Measurements from ENCODE around the gene RHBDL1.

DNA sequence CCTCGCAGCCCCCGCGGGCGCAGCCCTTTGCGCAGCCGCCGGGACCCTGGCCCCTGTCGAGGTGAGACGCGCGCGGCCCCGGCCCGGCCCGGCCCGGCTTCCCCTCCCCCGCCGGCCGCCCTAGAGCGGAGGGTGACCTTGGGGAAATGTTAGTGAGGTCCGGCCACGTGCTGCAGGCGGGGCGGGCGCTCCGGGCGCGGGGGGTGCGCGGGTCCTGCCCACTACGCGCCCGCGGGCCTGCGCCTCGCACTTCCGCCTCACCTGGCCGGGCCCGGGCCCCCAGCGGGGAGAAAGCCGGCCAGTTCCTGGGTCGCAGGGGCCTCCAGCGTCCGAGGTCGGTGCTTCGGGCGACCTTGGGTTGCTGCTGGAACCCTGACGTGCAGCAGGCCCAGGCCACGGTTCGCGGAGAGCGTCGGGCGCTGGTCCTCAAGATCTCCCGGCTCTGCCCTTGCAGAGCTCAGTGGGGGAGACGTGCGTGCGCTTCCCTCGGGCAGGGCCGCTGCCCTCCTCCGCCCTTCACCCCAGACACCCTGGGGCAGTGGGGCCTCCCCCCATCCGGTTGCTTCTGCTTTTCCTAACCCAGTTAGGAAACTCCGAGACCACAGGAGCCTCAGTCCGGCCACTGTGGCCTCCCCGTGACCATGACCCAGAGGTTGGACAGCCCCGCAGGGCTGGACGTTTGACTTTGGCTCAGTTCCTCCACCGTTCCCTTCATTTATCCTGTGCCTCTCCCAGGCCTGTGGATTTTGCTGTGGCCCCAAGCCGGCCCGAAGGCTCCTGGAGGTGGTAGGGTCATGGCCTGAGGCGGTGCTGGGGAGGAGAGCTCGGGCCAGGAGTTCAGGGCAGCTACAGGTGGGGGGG lies 33.1 kb upstream of the RHBDL1 start:
- TF ChIP-seq POLR2A (IDR thresholded peaks at IDR 0.05; ENCODE audit: control extremely low read depth in 1 of 2, low read depth in 2 of 2, low read length in 2 of 2), result no peak
- no peak for TF ChIP-seq EZH2 (IDR thresholded peaks at IDR 0.05; ENCODE audit: low read depth, low read length, severe bottlenecking)
